K562 (cell line): ENCODE data around the gene ZNF622. TPM values are rescaled to one million over a fixed set of nuclear protein-coding genes. Genes with fewer than 3 reads are reported as not detected.

ENCODE experiments used
- ASH1L ChIP-seq: fragments of 450-650 bp; IDR thresholded peaks from 2 replicates; pipeline ENCODE4 v1.6.1; 2018; ENCODE audit warnings: borderline replicate concordance, mild to moderate bottlenecking, low read depth; ENCODE audit not compliant: partially characterized antibody
- BRF2 ChIP-seq: IDR thresholded peaks from 3 replicates; pipeline ENCODE4 v1.6.1; 2011; ENCODE audit warnings: borderline replicate concordance, mild to moderate bottlenecking; ENCODE audit not compliant: insufficient read length, insufficient read depth
- CBX3 ChIP-seq, 2 experiments: IDR thresholded peaks; 1 replicate in 1 of 2; 2 replicates in 1 of 2; pipeline ENCODE4 v1.6.1; 2012; ENCODE audit warnings: inconsistent platforms in 2 of 2, low read length in 2 of 2, borderline replicate concordance in 1 of 2, control low read depth in 1 of 2
- CREB1 ChIP-seq, 2 experiments: sonication (generic) in 1 of 2; formaldehyde crosslinking in 1 of 2; IDR thresholded peaks; 2 replicates each; pipeline versions ENCODE4 v1.6.1 to v1.8.0; 2012 to 2022; ENCODE audit warnings: inconsistent platforms in 1 of 2, mild to moderate bottlenecking in 1 of 2, missing genetic modification reagents in 1 of 2, moderate library complexity in 1 of 2
- CSDE1 ChIP-seq, 2 experiments: fragments of 450-650 bp; IDR thresholded peaks; 2 replicates each; pipeline ENCODE4 v1.6.1; 2016; ENCODE audit warnings: mild to moderate bottlenecking in 1 of 2
- CXXC5 ChIP-seq: fragments of 250-450 bp; sonication (Bioruptor Pico); IDR thresholded peaks from 2 replicates; pipeline ENCODE4 v1.8.0; 2022; ENCODE audit warnings: inconsistent platforms, mild to moderate bottlenecking, moderate library complexity
- ELF2 ChIP-seq: fragments of 250-450 bp; sonication (Bioruptor Pico); IDR thresholded peaks from 2 replicates; pipeline ENCODE4 v1.5.0; 2021; ENCODE audit warnings: mild to moderate bottlenecking
- EZH2 ChIP-seq: IDR thresholded peaks from 2 replicates; pipeline ENCODE4 v1.6.1; 2012; ENCODE audit warnings: low read depth, mild to moderate bottlenecking, inconsistent platforms, low read length, borderline replicate concordance
- GTF2B ChIP-seq: IDR thresholded peaks from 2 replicates; pipeline ENCODE4 v1.6.1; 2011; ENCODE audit not compliant: insufficient read length; ENCODE audit errors: extremely low read depth
- HOMEZ ChIP-seq: fragments of 250-450 bp; sonication (Bioruptor Pico); IDR thresholded peaks from 2 replicates; pipeline ENCODE4 v1.4.0; 2020; ENCODE audit warnings: mild to moderate bottlenecking, moderate library complexity
- IFI16 ChIP-seq: fragments of 250-450 bp; sonication (Bioruptor Pico); IDR thresholded peaks from 2 replicates; pipeline ENCODE4 v2.1.2; 2022; ENCODE audit warnings: mild to moderate bottlenecking, inconsistent platforms
- LCOR ChIP-seq: sonication (generic); formaldehyde crosslinking; IDR thresholded peaks from 2 replicates; pipeline ENCODE4 v1.8.0; 2022; ENCODE audit warnings: mild to moderate bottlenecking, missing genetic modification reagents
- MCM3 ChIP-seq: fragments of 450-650 bp; IDR thresholded peaks from 2 replicates; pipeline ENCODE4 v1.6.1; 2016
- RB1 ChIP-seq: fragments of 450-650 bp; IDR thresholded peaks from 2 replicates; pipeline ENCODE4 v1.6.1; 2017; ENCODE audit warnings: low read depth, mild to moderate bottlenecking
- RHOXF2B ChIP-seq: fragments of 250-450 bp; sonication (Bioruptor Pico); conservative IDR thresholded peaks from 2 replicates; pipeline ENCODE4 v1.5.1; 2021
- SMAD3 ChIP-seq: fragments of 450-650 bp; formaldehyde crosslinking; conservative IDR thresholded peaks from 2 replicates; pipeline ENCODE4 v1.4.0; 2020; ENCODE audit warnings: mild to moderate bottlenecking
- SMARCC2 ChIP-seq: fragments of 450-650 bp; IDR thresholded peaks from 2 replicates; pipeline ENCODE4 v1.6.1; 2017; ENCODE audit warnings: antibody characterized with exemption, moderate library complexity, mild to moderate bottlenecking, low read depth
- XRCC3 ChIP-seq: fragments of 450-650 bp; IDR thresholded peaks from 2 replicates; pipeline ENCODE4 v1.6.1; 2017; ENCODE audit warnings: mild to moderate bottlenecking, moderate library complexity
- ZBTB1 ChIP-seq: sonication (generic); formaldehyde crosslinking; IDR thresholded peaks from 2 replicates; pipeline ENCODE4 v1.8.1; 2023; ENCODE audit warnings: missing genetic modification reagents, low read depth, mild to moderate bottlenecking, borderline replicate concordance
- ZBTB49 ChIP-seq: sonication (generic); formaldehyde crosslinking; IDR thresholded peaks from 2 replicates; pipeline ENCODE4 v1.8.0; 2022; ENCODE audit warnings: missing genetic modification reagents, mild to moderate bottlenecking, borderline replicate concordance
- ZFP1 ChIP-seq: fragments of 450-650 bp; formaldehyde crosslinking; IDR thresholded peaks from 2 replicates; pipeline ENCODE4 v1.4.0; 2020; ENCODE audit warnings: mild to moderate bottlenecking, mixed read lengths
- ZNF124 ChIP-seq: sonication (generic); formaldehyde crosslinking; IDR thresholded peaks from 2 replicates; pipeline ENCODE4 v1.8.1; 2022; ENCODE audit warnings: missing genetic modification reagents
- ZNF696 ChIP-seq: fragments of 250-450 bp; sonication (Bioruptor Pico); conservative IDR thresholded peaks from 2 replicates; pipeline ENCODE4 v1.4.0; 2020; ENCODE audit warnings: mild to moderate bottlenecking, moderate library complexity
- ZZZ3 ChIP-seq: fragments of 450-650 bp; IDR thresholded peaks from 2 replicates; pipeline ENCODE4 v1.6.1; 2016; ENCODE audit warnings: antibody characterized with exemption, mild to moderate bottlenecking, moderate library complexity
- polyA plus RNA-seq, 8 experiments: library from polyadenylated mRNA; depleted of rRNA in 4 of 8; stranded (reverse) in 5 of 8; unstranded in 3 of 8; fragments of >200 nt; fragmentation: Nextera tagmentation in 2 of 8; fragmentation: Illumina TruSeq in 1 of 8; extraction: Ambion mirVana in 2 of 8; extraction: Trizol in 1 of 8; gene quantifications; 2 replicates each; pipeline versions ENCODE4 v1.2.1 to v1.2.3, GENCODE V29; 2011 to 2014; ENCODE audit warnings: inconsistent platforms in 1 of 8, missing spikeins in 1 of 8
- total RNA-seq, 7 experiments: library from RNA; depleted of rRNA in 6 of 7; stranded (reverse); fragments of >200 nt in 6 of 7; fragmentation: Illumina TruSeq in 2 of 7; extraction: Trizol in 2 of 7; gene quantifications; 2 replicates each; pipeline versions ENCODE4 v1.2.1 to v1.2.3, GENCODE V29; 2011 to 2021; ENCODE audit warnings: low replicate concordance in 1 of 7

Gene ZNF622
- total and polyA plus RNA-seq, 9 of the 15 experiments (the other 6 are each of a cell fraction or from before 2014, with no cell fraction given): 9.6 to 51.5 (median 32.3) TPM

GRCh38 chr5:16418471-16418922 lies 47.1 kb downstream of the ZNF622 start (continued):
- TF ChIP-seq CSDE1 (IDR thresholded peaks at IDR 0.05): no peak
- no peak for TF ChIP-seq XRCC3
- no peak for TF ChIP-seq ZZZ3
- TF ChIP-seq RHOXF2B (CRISPR knock-in tag): no peak
- TF ChIP-seq RB1: no peak
- no peak; the same call in 1 of the 2 replicates for TF ChIP-seq EZH2
- TF ChIP-seq ZBTB49 (CRISPR knock-in tag): no peak
- TF ChIP-seq IFI16 (CRISPR knock-in tag): no peak
- no peak for TF ChIP-seq ELF2 (CRISPR knock-in tag)
- peak; percentile 75; the same call in 1 of the 2 replicates for TF ChIP-seq SMAD3
- TF ChIP-seq CXXC5 (CRISPR knock-in tag): peak; percentile 79
- no peak for TF ChIP-seq GTF2B
- TF ChIP-seq ZNF696: no peak
- TF ChIP-seq MCM3: no peak
- peak; percentile 92; the same call in 1 of the 2 replicates for TF ChIP-seq SMARCC2
- TF ChIP-seq CREB1 (IDR thresholded peaks at IDR 0.05): peak; percentile 84
- no peak for TF ChIP-seq CREB1 (CRISPR knock-in tag; IDR thresholded peaks at IDR 0.05)
- no peak for TF ChIP-seq ZFP1 (CRISPR knock-in tag)
- no peak for TF ChIP-seq ZBTB1 (CRISPR knock-in tag)
- peak; percentile 96 for TF ChIP-seq LCOR (CRISPR knock-in tag)
- no peak for TF ChIP-seq ZNF124 (CRISPR knock-in tag)
- no peak for TF ChIP-seq ASH1L
- TF ChIP-seq CBX3 (IDR thresholded peaks at IDR 0.05; ENCODE audit: borderline replicate concordance in 1 of 2, low read length in 2 of 2): peak in 1 of 2 experiments; percentile 86; a peak in 2 of 3 replicates
- no peak for TF ChIP-seq BRF2
- no peak for TF ChIP-seq HOMEZ (CRISPR knock-in tag)
